GM19468 (cell line): Measurements from ENCODE around the gene GLRX2.

ENCODE experiments used
- ATAC-seq: cut with Tn5 transposase; IDR thresholded peaks from one replicate; pipeline ENCODE4 v1.9.1; 2021; ENCODE audit warnings: mild to moderate bottlenecking, moderate library complexity, moderate number of reproducible peaks; ENCODE audit not compliant: unreplicated experiment; ENCODE audit errors: extremely low read depth

GLRX2 gene

GRCh38 chr1:193113258-193113991, 8.2 kb upstream of the GLRX2 start:
- ATAC-seq: no peak

- ATAC-seq: no peak
Measured at GRCh38 chr1:193111641-193112090, 6.5 kb upstream of the GLRX2 start.

GRCh38 chr1:193110864-193111263, 5.7 kb upstream of the GLRX2 start:
- no peak for ATAC-seq

- ATAC-seq: no peak
Measured at GRCh38 chr1:193110246-193110645, 5.0 kb upstream of the GLRX2 start.

DNA sequence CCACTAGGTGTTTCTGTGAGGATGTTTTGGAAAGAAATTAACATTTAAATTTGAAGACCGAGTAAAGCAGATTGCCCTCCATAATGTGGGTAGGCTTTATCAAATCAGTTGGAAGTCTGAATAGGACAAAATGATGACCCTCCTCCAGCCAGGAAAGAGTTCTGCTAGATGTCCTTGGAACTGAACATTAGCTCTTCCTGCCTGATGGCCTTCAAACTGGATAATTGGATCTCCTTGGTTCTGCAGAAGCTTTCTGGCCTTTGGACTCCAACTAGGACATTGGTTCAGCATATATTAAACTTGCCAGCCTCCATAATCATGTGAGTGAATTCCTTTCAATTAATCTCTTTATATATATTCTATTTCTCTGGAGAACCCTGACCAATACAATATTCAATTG, 4.4 kb upstream of the GLRX2 start:
- ATAC-seq: no peak

GRCh38 chr1:193108471-193108870, 3.3 kb upstream of the GLRX2 start:
- ATAC-seq: no peak

DNA sequence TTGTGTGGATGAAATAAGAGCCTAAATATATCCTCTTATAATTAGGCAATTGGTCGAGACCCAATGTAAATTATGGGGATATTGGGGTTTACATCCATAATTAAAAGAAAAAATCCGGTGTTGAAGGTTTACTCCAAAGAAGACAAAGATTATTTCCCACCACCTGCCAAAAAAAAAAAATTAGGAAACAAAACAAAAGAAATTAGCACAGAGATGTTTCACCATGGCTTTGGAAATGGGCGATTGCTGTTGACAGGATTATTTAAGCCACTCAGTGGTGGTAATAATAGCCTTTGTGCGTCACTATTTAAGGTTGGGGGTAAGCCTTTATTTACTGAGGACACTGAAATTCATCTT, 585 bp upstream of the GLRX2 start:
- ATAC-seq: no peak

GRCh38 chr1:193104502-193104906, 710 bp downstream of the GLRX2 start:
- no peak for ATAC-seq

DNA sequence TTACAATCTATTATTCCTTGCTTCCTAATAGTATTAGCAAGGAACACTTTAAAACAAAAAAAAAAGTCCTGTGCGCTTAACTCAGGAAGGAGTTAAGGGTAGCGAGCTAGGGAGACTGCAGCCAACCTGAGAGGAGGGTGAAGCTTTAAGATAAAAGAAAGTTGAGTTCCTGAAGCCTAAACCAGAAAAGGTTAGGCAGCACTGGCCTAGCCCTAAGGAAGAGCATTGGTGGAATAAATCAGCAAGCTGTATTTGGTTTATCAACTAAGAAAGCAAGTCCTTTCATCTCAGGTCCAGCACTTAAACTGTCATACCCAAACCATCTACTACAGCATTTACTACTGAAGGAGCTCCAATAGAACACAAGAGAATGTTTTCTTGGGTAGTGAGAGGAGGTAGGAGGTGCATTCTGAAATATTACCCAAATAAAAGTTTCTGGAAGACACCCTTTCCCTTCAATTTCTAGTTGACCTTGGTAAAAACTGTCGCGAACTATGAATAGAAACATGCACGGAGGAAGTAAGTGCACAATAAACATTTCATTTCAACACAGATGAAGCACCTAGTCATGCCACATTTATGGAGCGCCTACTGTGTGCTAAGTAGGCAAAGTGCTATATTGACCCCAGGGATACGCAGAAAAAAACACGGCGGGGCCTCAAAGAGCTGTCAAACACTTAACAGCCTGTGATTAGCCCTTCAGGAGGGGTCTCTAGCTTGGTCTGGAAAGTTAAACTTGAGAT, 1.3 kb downstream of the GLRX2 start:
- ATAC-seq: no peak

DNA sequence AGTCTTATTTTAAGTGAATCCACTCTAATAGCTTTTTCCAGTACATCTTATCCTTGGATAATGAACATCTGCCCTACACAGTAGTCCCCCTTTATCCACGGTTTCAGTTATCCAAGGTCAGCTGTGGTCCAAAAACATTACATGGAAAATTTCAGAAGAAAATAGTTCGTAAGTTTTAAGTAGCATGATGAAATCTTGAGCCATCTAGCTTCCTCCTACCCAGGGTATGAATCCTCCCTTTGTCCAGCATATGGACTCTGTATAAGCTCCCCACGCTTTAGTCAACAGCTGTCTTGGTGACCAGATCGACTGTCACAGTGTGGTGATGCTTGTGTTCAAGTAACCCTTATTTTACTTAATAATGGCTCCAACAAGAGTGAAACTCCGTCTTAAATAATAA, 2.6 kb downstream of the GLRX2 start:
- ATAC-seq: no peak

DNA sequence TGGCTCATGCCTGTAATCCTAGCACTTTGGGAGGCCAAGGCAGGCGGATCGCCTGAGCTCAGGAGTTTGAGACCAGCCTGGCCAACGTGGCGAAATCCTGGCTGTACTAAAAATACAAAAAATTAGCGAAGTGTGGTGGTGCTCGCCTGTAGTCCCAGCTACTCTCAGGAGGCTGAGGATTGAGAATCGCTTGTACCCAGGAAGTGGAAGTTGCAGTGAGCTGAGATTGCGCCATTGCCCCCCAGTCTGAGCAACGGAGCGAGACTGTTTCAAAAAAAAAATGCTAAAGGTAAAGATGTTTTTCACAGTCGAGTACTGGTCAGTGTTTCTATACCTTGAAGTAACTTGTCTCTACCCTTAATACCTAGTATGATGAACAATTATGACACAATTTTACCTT, 11.1 kb downstream of the GLRX2 start:
- no peak for ATAC-seq

GRCh38 chr1:193090865-193091264, 14.3 kb downstream of the GLRX2 start:
- no peak for ATAC-seq

GRCh38 chr1:193087893-193088292, 17.3 kb downstream of the GLRX2 start:
- ATAC-seq: no peak

DNA sequence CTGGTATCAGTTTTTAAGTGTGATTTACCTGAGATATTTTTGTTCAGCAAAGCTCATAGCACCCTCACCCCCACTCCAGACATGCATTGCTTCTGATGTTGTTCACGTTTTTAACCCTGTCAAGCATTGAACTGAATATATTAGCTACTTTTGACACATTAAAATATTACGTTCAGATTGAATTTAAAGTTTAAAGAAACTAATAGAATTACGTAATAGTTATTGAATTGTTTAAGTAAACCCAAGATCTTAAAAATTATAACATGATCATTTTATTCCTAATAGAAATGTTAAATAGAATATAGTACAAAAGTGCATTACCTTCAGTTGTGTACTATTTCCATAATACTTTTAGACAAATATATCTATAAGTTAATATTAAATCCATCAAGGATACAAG, 18.9 kb downstream of the GLRX2 start:
- ATAC-seq: no peak

DNA sequence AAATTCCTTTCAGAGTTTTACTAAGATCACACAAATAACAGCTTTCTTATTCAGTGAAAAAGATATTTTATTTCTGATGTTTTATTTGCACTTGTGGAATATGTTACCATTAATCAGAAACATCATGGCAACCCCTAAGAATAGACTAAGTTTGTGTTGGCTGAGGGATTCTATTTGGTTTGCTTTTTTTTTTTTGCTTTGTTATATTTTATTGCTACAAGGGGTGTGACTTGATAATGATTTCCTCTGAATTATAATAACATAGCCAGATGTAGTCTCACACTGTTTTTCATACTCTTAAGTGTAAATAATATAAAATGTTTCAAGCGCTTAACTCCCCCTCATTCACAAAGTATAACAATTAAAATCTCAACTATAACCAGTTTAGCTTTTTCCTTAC, 20.0 kb downstream of the GLRX2 start:
- ATAC-seq: no peak

GRCh38 chr1:193083365-193084088, 21.7 kb downstream of the GLRX2 start:
- peak; percentile 88 for ATAC-seq

DNA sequence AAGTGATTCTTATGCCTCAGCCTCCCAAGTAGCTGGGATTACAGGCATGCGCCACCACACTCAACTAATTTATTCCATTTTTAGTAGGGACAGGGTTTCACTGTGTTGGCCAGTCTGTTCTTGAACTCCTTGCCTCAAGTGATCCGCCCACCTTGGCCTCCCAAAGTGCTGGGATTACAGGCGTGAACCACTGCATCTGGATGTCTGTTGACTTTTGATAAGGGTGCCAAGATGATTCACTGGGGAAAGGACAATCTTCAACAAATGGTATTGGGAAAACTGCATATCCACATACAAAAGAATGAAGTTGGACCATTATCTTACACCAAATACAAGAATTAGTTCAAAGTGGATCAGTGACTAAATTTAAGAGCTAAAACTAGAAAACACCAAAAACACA, 26.0 kb downstream of the GLRX2 start:
- no peak for ATAC-seq

- ATAC-seq: no peak
Measured at GRCh38 chr1:193077991-193078390, 27.2 kb downstream of the GLRX2 start.

DNA sequence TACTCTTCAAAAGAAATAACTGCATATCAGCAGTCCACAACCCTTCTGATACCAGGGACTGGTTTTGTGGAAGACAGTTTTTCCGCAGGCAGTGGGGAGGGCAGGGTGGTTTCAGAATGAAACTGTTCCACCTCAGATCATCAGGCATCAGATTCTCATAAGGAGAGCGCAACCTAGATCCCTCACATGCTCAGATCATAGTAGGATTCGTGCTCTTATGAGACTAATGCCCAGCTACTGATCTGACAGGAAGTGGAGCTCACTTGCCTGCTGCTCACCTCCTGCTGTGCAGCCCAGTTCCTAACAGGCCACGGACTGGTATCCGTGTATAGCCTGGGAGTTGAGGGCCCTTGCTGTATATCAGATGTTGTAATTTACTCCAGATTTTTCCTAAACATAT, 34.3 kb downstream of the GLRX2 start:
- no peak for ATAC-seq

DNA sequence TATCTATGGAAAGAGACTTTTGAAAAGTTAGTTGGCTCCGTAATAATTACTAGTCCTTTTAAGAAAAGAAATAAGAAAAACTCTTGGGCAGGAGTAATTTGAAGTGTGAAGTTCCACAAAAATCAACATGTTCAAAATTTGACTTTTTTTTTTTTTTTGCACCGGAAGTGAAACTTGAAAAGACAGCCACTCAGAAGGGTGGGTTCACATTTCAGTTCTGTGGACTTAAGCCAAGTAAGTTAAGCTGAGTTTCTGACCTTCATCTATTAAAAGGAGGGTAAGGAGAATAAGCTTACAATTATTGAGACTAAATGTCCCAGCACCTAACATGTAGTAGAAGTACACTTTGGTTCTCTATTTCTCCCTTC, 34.8 kb downstream of the GLRX2 start:
- no peak for ATAC-seq

DNA sequence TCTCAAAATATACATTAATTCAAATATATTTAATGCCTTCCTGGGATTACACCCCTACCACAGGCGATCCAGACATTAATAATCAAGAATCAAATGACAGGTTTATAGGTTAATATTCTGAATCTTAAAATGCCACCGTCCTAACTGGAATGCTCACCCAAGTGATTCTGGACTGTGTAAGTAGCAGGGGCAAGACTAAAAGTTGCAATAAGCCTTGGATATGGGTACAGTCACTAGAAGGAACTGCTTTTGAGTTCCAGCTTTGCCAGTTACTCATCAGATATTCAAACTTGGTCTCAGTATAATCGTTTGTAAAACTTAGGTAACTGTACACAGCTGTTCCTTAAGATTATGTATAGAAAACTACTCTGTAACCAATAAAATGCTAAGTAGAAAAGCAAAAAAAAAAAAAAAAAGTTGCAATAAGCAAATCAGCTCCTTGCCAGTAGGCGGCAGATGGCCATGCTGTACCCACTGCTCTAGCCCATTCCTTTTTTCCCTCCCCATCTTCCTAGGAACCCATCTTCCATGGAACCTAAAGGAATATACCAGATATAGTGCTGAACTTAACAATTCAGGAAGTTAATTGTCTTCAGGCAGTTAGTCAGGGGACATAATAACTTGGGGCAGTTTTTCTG, 35.3 kb downstream of the GLRX2 start:
- ATAC-seq: no peak
